Neural cell (in vitro differentiated cells): ENCODE data around the gene SEMA7A. TPM values are rescaled to one million over a fixed set of nuclear protein-coding genes. Genes with fewer than 3 reads are reported as not detected.

Experiments used
- H2AFZ ChIP-seq: fragments of 200-600, 300-800 bp; sonication (generic), shearing (Covaris generic); 2 replicates; pipeline ENCODE4 v1.6.0; 2014; ENCODE audit warnings: low read depth, mild to moderate bottlenecking, antibody characterized with exemption, low read length, moderate library complexity
- H3F3A ChIP-seq: fragments of 200-600 bp; shearing (Covaris generic); 2 replicates; pipeline ENCODE4 v1.6.1; 2016; ENCODE audit warnings: mild to moderate bottlenecking, moderate library complexity, mixed read lengths, antibody characterized with exemption, low read length; ENCODE audit not compliant: insufficient read depth, poor library complexity, severe bottlenecking
- H3K27ac ChIP-seq: fragments of 200-600, 300-800 bp; sonication (generic), shearing (Covaris generic); 2 replicates; pipeline ENCODE4 v1.5.1; 2014; ENCODE audit warnings: mild to moderate bottlenecking, low read length, moderate library complexity
- H3K27me3 ChIP-seq: fragments of 300-800, 200-600 bp; sonication (generic), shearing (Covaris generic); 2 replicates; pipeline ENCODE4 v1.6.0; 2014; ENCODE audit warnings: mild to moderate bottlenecking, low read depth, low read length, moderate library complexity; ENCODE audit not compliant: insufficient read depth
- H3K36me3 ChIP-seq: fragments of 300-800, 200-600 bp; sonication (generic), shearing (Covaris generic); 2 replicates; pipeline ENCODE4 v1.5.1; 2014; ENCODE audit warnings: mild to moderate bottlenecking, antibody characterized with exemption, low read length, moderate library complexity; ENCODE audit not compliant: insufficient read depth
- H3K4me2 ChIP-seq: fragments of 300-800, 200-600 bp; sonication (generic), shearing (Covaris generic); 2 replicates; pipeline ENCODE4 v1.6.0; 2014; ENCODE audit warnings: mild to moderate bottlenecking, low read length
- H3K4me3 ChIP-seq: fragments of 300-800, 200-600 bp; sonication (generic), shearing (Covaris generic); 2 replicates; pipeline ENCODE4 v1.5.1; 2014; ENCODE audit warnings: mild to moderate bottlenecking, low read length, moderate library complexity
- H3K79me2 ChIP-seq: fragments of 200-600 bp; shearing (Covaris generic); replicated peaks from 2 replicates; pipeline ENCODE4 v1.6.0; 2014; ENCODE audit warnings: mild to moderate bottlenecking, low read length, moderate library complexity; ENCODE audit not compliant: insufficient read depth
- H3K9ac ChIP-seq: fragments of 300-800, 200-600 bp; sonication (generic), shearing (Covaris generic); 2 replicates; pipeline ENCODE4 v1.6.1; 2016; ENCODE audit warnings: mild to moderate bottlenecking, low read length, mixed read lengths
- H3K9me2 ChIP-seq: fragments of 200-600 bp; shearing (Covaris generic); 2 replicates; pipeline ENCODE4 v1.6.1; 2016; ENCODE audit warnings: mild to moderate bottlenecking, low read length, mixed read lengths; ENCODE audit not compliant: insufficient read depth
- H3K9me3 ChIP-seq: fragments of 200-600, 300-800 bp; sonication (generic), shearing (Covaris generic); 2 replicates; pipeline ENCODE4 v1.6.1; 2016; ENCODE audit warnings: mild to moderate bottlenecking, mixed run types, low read length, moderate library complexity, mixed read lengths
- H4K20me1 ChIP-seq: fragments of 200-600 bp; shearing (Covaris generic); 2 replicates; pipeline ENCODE4 v1.6.1; 2016; ENCODE audit warnings: mild to moderate bottlenecking, mixed run types; ENCODE audit not compliant: insufficient read depth
- CTCF ChIP-seq: fragments of 450-650 bp; IDR thresholded peaks from 2 replicates; pipeline ENCODE4 v1.5.1; 2014; ENCODE audit warnings: antibody characterized with exemption, mild to moderate bottlenecking, moderate library complexity; ENCODE audit not compliant: poor library complexity, severe bottlenecking
- EP300 ChIP-seq: fragments of 450-650 bp; conservative IDR thresholded peaks from 2 replicates; pipeline ENCODE4 v1.6.1; 2014; ENCODE audit warnings: antibody characterized with exemption, mild to moderate bottlenecking, moderate library complexity; ENCODE audit not compliant: poor library complexity, severe bottlenecking
- EZH2 ChIP-seq: fragments of 200-600, 300-800 bp; shearing (Covaris generic), sonication (generic); IDR thresholded peaks from 2 replicates; pipeline ENCODE4 v1.6.1; 2014; ENCODE audit warnings: antibody characterized with exemption, low read length, borderline replicate concordance, mild to moderate bottlenecking; ENCODE audit not compliant: insufficient read depth, poor library complexity, severe bottlenecking
- RAD21 ChIP-seq: fragments of 450-650 bp; conservative IDR thresholded peaks from 2 replicates; pipeline ENCODE4 v1.6.1; 2014; ENCODE audit warnings: antibody characterized with exemption, mild to moderate bottlenecking, moderate library complexity
- REST ChIP-seq: IDR thresholded peaks from 2 replicates; pipeline ENCODE4 v1.6.1; 2012; ENCODE audit warnings: borderline replicate concordance
- SMC3 ChIP-seq: fragments of 450-650 bp; conservative IDR thresholded peaks from 2 replicates; pipeline ENCODE4 v1.6.1; 2014; ENCODE audit warnings: antibody characterized with exemption, mild to moderate bottlenecking, moderate library complexity; ENCODE audit not compliant: poor library complexity
- TAF1 ChIP-seq: IDR thresholded peaks from 2 replicates; pipeline ENCODE4 v1.6.1; 2012; ENCODE audit warnings: low read depth
- polyA plus RNA-seq: library from polyadenylated mRNA; depleted of rRNA; stranded (reverse); fragments of >200 nt; gene quantifications from 2 replicates; pipeline ENCODE4 v1.2.3, GENCODE V29; 2014

The SEMA7A gene
- polyA plus RNA-seq, 1 donor from 2014 or later, result 28.8 TPM

GRCh38 chr15:74369756-74370155, 64.0 kb downstream of the SEMA7A start:
- no peaks in the 10 kb centered on the region for H3K9me2 ChIP-seq
- H3K9ac ChIP-seq, result no peak overlapping the region

GRCh38 chr15:74369084-74369745, 64.5 kb downstream of the SEMA7A start:
- no peaks in the 10 kb centered on the region for H3K36me3 ChIP-seq
- TF ChIP-seq EZH2 (no peak), TAF1 (no peak), RAD21 (no peak), CTCF (no peak), SMC3 (no peak)
- H3K27me3 ChIP-seq, result peaks cover 19% of the 10 kb centered on the region

More at GRCh38 chr15:74369756-74370155, 64.0 kb downstream of the SEMA7A start:
- H3K36me3 ChIP-seq, result no peaks in the 10 kb centered on the region
- no peak overlapping the region for H3K4me2 ChIP-seq
- TF ChIP-seq RAD21 (no peak), REST (no peak), EZH2 (no peak), EP300 (no peak)
- no peak overlapping the region for H3K27ac ChIP-seq
- H3K79me2 ChIP-seq, result no peaks in the 10 kb centered on the region
- H3K27me3 ChIP-seq, result peaks cover 17% of the 10 kb centered on the region
- H3K9me3 ChIP-seq, result no peaks in the 10 kb centered on the region
- no peaks in the 10 kb centered on the region for H4K20me1 ChIP-seq
- no peak overlapping the region for H3K4me3 ChIP-seq
- no peaks in the 10 kb centered on the region for H3F3A ChIP-seq
- no peak overlapping the region for H2AFZ ChIP-seq

GRCh38 chr15:74368121-74368520, 65.6 kb downstream of the SEMA7A start:
- no peaks in the 10 kb centered on the region for H3F3A ChIP-seq

More at GRCh38 chr15:74369084-74369745, 64.5 kb downstream of the SEMA7A start:
- no peak overlapping the region for H3K9ac ChIP-seq
- H3K4me2 ChIP-seq, result no peak overlapping the region
- H3K4me3 ChIP-seq, result no peak overlapping the region
- H3K9me2 ChIP-seq, result no peaks in the 10 kb centered on the region
- no peaks in the 10 kb centered on the region for H3F3A ChIP-seq
- H3K9me3 ChIP-seq, result no peaks in the 10 kb centered on the region
- no peaks in the 10 kb centered on the region for H3K79me2 ChIP-seq
- no peak overlapping the region for H2AFZ ChIP-seq
- no peak overlapping the region for H3K27ac ChIP-seq
- no peaks in the 10 kb centered on the region for H4K20me1 ChIP-seq

More at GRCh38 chr15:74368121-74368520, 65.6 kb downstream of the SEMA7A start:
- no peaks in the 10 kb centered on the region for H3K9me3 ChIP-seq
- no peaks in the 10 kb centered on the region for H4K20me1 ChIP-seq
- H3K79me2 ChIP-seq, result no peaks in the 10 kb centered on the region
- no peak overlapping the region for H3K4me2 ChIP-seq
- H3K9me2 ChIP-seq, result no peaks in the 10 kb centered on the region
- no peak overlapping the region for H3K4me3 ChIP-seq
- H3K9ac ChIP-seq, result no peak overlapping the region
- no peak for TF ChIP-seq CTCF
- H3K36me3 ChIP-seq, result no peaks in the 10 kb centered on the region
- peaks cover 19% of the 10 kb centered on the region for H3K27me3 ChIP-seq
- no peak overlapping the region for H2AFZ ChIP-seq
- no peak overlapping the region for H3K27ac ChIP-seq
